H1 (cell line): ENCODE measurements around the gene NFX1. TPM values are rescaled to one million over a fixed set of nuclear protein-coding genes. Genes with fewer than 3 reads are reported as not detected.

Experiments used
- ATF2 ChIP-seq: IDR thresholded peaks from 2 replicates; pipeline ENCODE4 v1.6.1; 2012; ENCODE audit warnings: low read length, inconsistent platforms
- CBX8 ChIP-seq: fragments of 300-800, 300-1000 bp; sonication (generic); IDR thresholded peaks from 2 replicates; pipeline ENCODE4 v1.7.1; 2016; ENCODE audit warnings: low read depth, low read length, borderline replicate concordance
- EP300 ChIP-seq, 2 experiments: IDR thresholded peaks; 1 replicate in 1 of 2; 2 replicates in 1 of 2; pipeline ENCODE4 v1.6.1; 2011 to 2012; ENCODE audit warnings: low read depth in 2 of 2, low read length in 2 of 2, mild to moderate bottlenecking in 2 of 2, borderline replicate concordance in 1 of 2, inconsistent platforms in 1 of 2, moderate library complexity in 1 of 2
- GTF2F1 ChIP-seq: IDR thresholded peaks from 2 replicates; pipeline ENCODE4 v1.6.1; 2012; ENCODE audit warnings: low read depth, low read length, improper control_type of control experiment, borderline replicate concordance
- KDM1A ChIP-seq: fragments of 200-600, 300-600 bp; sonication (generic); IDR thresholded peaks from 2 replicates; pipeline ENCODE4 v1.7.1; 2016; ENCODE audit warnings: mild to moderate bottlenecking, low read length, borderline replicate concordance
- KDM5A ChIP-seq: fragments of 200-600 bp; IDR thresholded peaks from 2 replicates; pipeline ENCODE4 v1.7.1; 2012; ENCODE audit warnings: mild to moderate bottlenecking, low read length, inconsistent platforms, mixed read lengths
- NANOG ChIP-seq: IDR thresholded peaks from 2 replicates; pipeline ENCODE4 v1.6.1; 2011; ENCODE audit warnings: low read length, low read depth, mild to moderate bottlenecking, inconsistent platforms; ENCODE audit not compliant: insufficient read depth, poor library complexity, severe bottlenecking
- NRF1 ChIP-seq: IDR thresholded peaks from 2 replicates; pipeline ENCODE4 v1.6.1; 2011; ENCODE audit warnings: mild to moderate bottlenecking, low read depth, low read length, improper control_type of control experiment
- PHF8 ChIP-seq: fragments of 200-600 bp; sonication (generic); conservative IDR thresholded peaks from 2 replicates; pipeline ENCODE4 v1.7.1; 2012; ENCODE audit warnings: low read depth, mild to moderate bottlenecking, inconsistent platforms, low read length, moderate library complexity
- POLR2AphosphoS5 ChIP-seq: IDR thresholded peaks from 2 replicates; pipeline ENCODE4 v1.6.1; 2011; ENCODE audit warnings: low read depth, low read length
- RAD21 ChIP-seq, 2 experiments: IDR thresholded peaks in 1 of 2; conservative IDR thresholded peaks in 1 of 2; 2 replicates each; pipeline ENCODE4 v1.6.1; 2011; ENCODE audit warnings: low read depth in 2 of 2, low read length in 2 of 2, improper control_type of control experiment in 1 of 2, inconsistent platforms in 1 of 2, mild to moderate bottlenecking in 1 of 2, moderate library complexity in 1 of 2
- RFX5 ChIP-seq: IDR thresholded peaks from 2 replicates; pipeline ENCODE4 v1.6.1; 2011; ENCODE audit warnings: low read depth, low read length, improper control_type of control experiment, borderline replicate concordance
- RNF2 ChIP-seq: fragments of 200-900, 300-1000 bp; sonication (generic); IDR thresholded peaks from 2 replicates; pipeline ENCODE4 v1.7.1; 2016; ENCODE audit warnings: borderline replicate concordance, low read depth, mild to moderate bottlenecking, antibody characterized with exemption, low read length; ENCODE audit not compliant: poor library complexity, severe bottlenecking; ENCODE audit errors: missing control alignments
- SAP30 ChIP-seq: fragments of 300-600 bp; sonication (generic); IDR thresholded peaks from 2 replicates; pipeline ENCODE4 v1.7.1; 2012; ENCODE audit warnings: low read length, moderate library complexity, mild to moderate bottlenecking, inconsistent platforms; ENCODE audit not compliant: insufficient read depth, insufficient replicate concordance
- SIX5 ChIP-seq: IDR thresholded peaks from 2 replicates; pipeline ENCODE4 v1.6.1; 2011; ENCODE audit warnings: mild to moderate bottlenecking, low read depth, low read length
- SP4 ChIP-seq: IDR thresholded peaks from 2 replicates; pipeline ENCODE4 v1.6.1; 2012; ENCODE audit warnings: low read length, inconsistent platforms
- TAF7 ChIP-seq: optimal IDR thresholded peaks from 2 replicates; pipeline ENCODE3; 2011; ENCODE audit warnings: low read depth, mild to moderate bottlenecking, inconsistent platforms, low read length, moderate library complexity, borderline replicate concordance
- USF2 ChIP-seq: IDR thresholded peaks from 2 replicates; pipeline ENCODE4 v1.6.1; 2011; ENCODE audit warnings: low read length, improper control_type of control experiment
- polyA plus RNA-seq, 7 experiments: library from polyadenylated mRNA; depleted of rRNA in 3 of 7; stranded (reverse) in 5 of 7; unstranded in 2 of 7; fragments of >200 nt in 5 of 7; fragments of 200-250 nt in 2 of 7; gene quantifications; 1 replicate in 5 of 7; 2 replicates in 1 of 7; 4 replicates in 1 of 7; pipeline versions ENCODE4 v1.2.1 to v1.2.3, GENCODE V29; 2011 to 2013; ENCODE audit warnings: missing spikeins in 2 of 7, mixed read lengths in 2 of 7
- total RNA-seq: library from RNA; stranded (reverse); fragmentation: NEBNext Ultra II Directional; extraction: Animal tissue kit (Norgen Biotek cat#: 25700); gene quantifications from 2 replicates; pipeline ENCODE4 v1.2.1, GENCODE V29; 2021

Gene NFX1
- total and polyA plus RNA-seq, 2 of the 8 experiments (the other 6 are each of a cell fraction or from before 2014, with no cell fraction given): 19.4 to 28.4 TPM

- TF ChIP-seq RNF2 (no peak), POLR2AphosphoS5 (peak; percentile 38), SIX5 (no peak), TAF7 (peak; percentile 10), RAD21 (IDR thresholded peaks at IDR 0.05 in 1 of 2, conservative IDR thresholded peaks at IDR 0.05 in 1 of 2; ENCODE audit: low read depth in 2 of 2, low read length in 2 of 2) (no peak), EP300 (IDR thresholded peaks at IDR 0.05; ENCODE audit: borderline replicate concordance in 1 of 2, low read depth in 2 of 2, low read length in 2 of 2) (no peak), GTF2F1 (no peak; the same call in 1 of the 2 replicates), NANOG (peak; percentile 20), SP4 (peak; percentile 88; the same call in 1 of the 2 replicates), PHF8 (peak; percentile 74), ATF2 (no peak), USF2 (no peak), KDM5A (no peak), CBX8 (no peak), SAP30 (no peak), NRF1 (peak; percentile 79), KDM1A (no peak), RFX5 (no peak)
Observed at GRCh38 chr9:33264473-33265177, 25.7 kb upstream of the NFX1 start, which contains the start of the genes BAG1 and CHMP5 (continued).
